ENCODE data around the gene FAM209B. TPM values are rescaled to one million over a fixed set of nuclear protein-coding genes. Genes with fewer than 3 reads are reported as not detected.
"Not testable (repeated sequence)": the region's sequence is repeated elsewhere in the genome, so short reads cannot be mapped to it uniquely, and the experiment has no call there.

FAM209B gene
- total RNA-seq (1 to 10 TPM; 1.9 to 3.9 (median 3.3) TPM), polyA plus RNA-seq (under 1 TPM in 1 of 2 donors, not detected in 1; 0.59 TPM), total RNA-seq (2.0 reads per million, percentile 9 among the genes with 10 or more reads in this experiment)

- H3K9me3 Mint-ChIP-seq; intact Hi-C loops (cut with micrococcal nuclease); POLR2A ChIA-PET; H3K4me1 Mint-ChIP-seq; H3K27ac Mint-ChIP-seq; H3K27me3 ChIP-seq (ENCODE audit: control insufficient read depth in 2 of 2, insufficient read depth in 2 of 2, low read length in 2 of 2); H3K9me3 ChIP-seq (ENCODE audit: control insufficient read depth in 2 of 3, low read length in 3 of 3); H3K4me1 ChIP-seq (ENCODE audit: control insufficient read depth in 2 of 2, insufficient read depth in 2 of 2, low read length in 2 of 2); H3K36me3 ChIP-seq (ENCODE audit: control insufficient read depth in 2 of 3, insufficient read depth in 3 of 3, low read length in 3 of 3); H3K27me3 Mint-ChIP-seq; CTCF ChIA-PET; ATAC-seq; H3K27ac ChIP-seq (ENCODE audit: low read depth, low read length); H3K4me3 Mint-ChIP-seq; DNase-seq; H3K4me3 ChIP-seq (ENCODE audit: low read length): not testable (repeated sequence)
- H3K36me3 Mint-ChIP-seq, result peaks cover 3 to 29% (median 25%) of the 10 kb centered on the region in 5 donors
Measured at GRCh38 chr20:56532946-56533345, at the start of gene FAM209B. Gene FAM209B (plus strand): TSS chr20:56533246. CDS start chr20:56533342, 96 bp downstream.

- Mint-ChIP-seq H3K4me1 (peaks cover 25 to 74% (median 54%) of the 10 kb centered on the region in 7 donors), H3K27me3 (no peaks in the 10 kb centered on the region), H3K4me3 (peak overlapping the region; percentile 64 to 93 (median 83)), H3K27ac (peak overlapping the region; percentile 76 to 95 (median 92)), H3K36me3 (peaks cover 21 to 72% (median 46%) of the 10 kb centered on the region in 5 donors), H3K9me3 (no peaks in the 10 kb centered on the region)
- peaks cover 0 to 18% of the 10 kb centered on the region in 2 donors for H3K4me1 ChIP-seq (ENCODE audit: control insufficient read depth in 2 of 2, insufficient read depth in 2 of 2, low read length in 2 of 2)
- POLR2A ChIA-PET, result interaction anchor here (0.6 to 2.4 kb wide), 4 partner anchors 32 to 92 kb away, joined by 3 to 6 read pairs (median 4); partner anchors contain the start of genes AURKA, CASS4 and CSTF1
- ATAC-seq (peak; percentile 61), DNase-seq (peak in 7 of 9 donors; percentile 14 to 57 (median 43))
- peak overlapping the region; percentile 33 for H3K4me3 ChIP-seq (ENCODE audit: low read length)
- intact Hi-C loops (cut with micrococcal nuclease), result loop anchor here in 1 of 2 donors (1.0 to 2.0 kb wide), 2 partner anchors 15 to 84 kb away; partner anchors contain the start of gene RTF2
- H3K27me3 ChIP-seq (ENCODE audit: control insufficient read depth in 2 of 2, insufficient read depth in 2 of 2, low read length in 2 of 2), result no peaks in the 10 kb centered on the region
- no peaks in the 10 kb centered on the region for H3K9me3 ChIP-seq (ENCODE audit: control insufficient read depth in 2 of 3, low read length in 3 of 3)
- peak overlapping the region; percentile 69 for H3K27ac ChIP-seq (ENCODE audit: low read depth, low read length)
- CTCF ChIA-PET, result interaction anchor here (1.0 kb wide), 2 partner anchors 83 to 89 kb away, joined by 3 to 4 read pairs; no protein-coding TSS in a partner anchor
- H3K36me3 ChIP-seq (ENCODE audit: control insufficient read depth in 2 of 3, insufficient read depth in 3 of 3, low read length in 3 of 3), result peaks cover 8 to 68% (median 20%) of the 10 kb centered on the region in 3 experiments
Measured at GRCh38 chr20:56483970-56484369, 49.1 kb upstream of the FAM209B start.

- CTCF ChIA-PET, result no interaction called here
- no peaks in the 10 kb centered on the region for H3K27me3 ChIP-seq (ENCODE audit: control insufficient read depth in 2 of 2, insufficient read depth in 2 of 2, low read length in 2 of 2)
- Mint-ChIP-seq H3K27ac (peak overlapping the region in 1 of 9 donors; percentile 91), H3K4me3 (no peak overlapping the region), H3K4me1 (peaks cover 23 to 65% (median 50%) of the 10 kb centered on the region in 7 donors), H3K9me3 (no peaks in the 10 kb centered on the region), H3K27me3 (no peaks in the 10 kb centered on the region), H3K36me3 (peaks cover 18 to 67% (median 40%) of the 10 kb centered on the region in 5 donors)
- H3K36me3 ChIP-seq (ENCODE audit: control insufficient read depth in 2 of 3, insufficient read depth in 3 of 3, low read length in 3 of 3), result peaks cover 6 to 64% (median 12%) of the 10 kb centered on the region in 3 experiments
- no peak overlapping the region for H3K4me3 ChIP-seq (ENCODE audit: low read length)
- no peaks in the 10 kb centered on the region for H3K9me3 ChIP-seq (ENCODE audit: control insufficient read depth in 2 of 3, low read length in 3 of 3)
- H3K27ac ChIP-seq (ENCODE audit: low read depth, low read length), result no peak overlapping the region
- H3K4me1 ChIP-seq (ENCODE audit: control insufficient read depth in 2 of 2, insufficient read depth in 2 of 2, low read length in 2 of 2), result peaks cover 0 to 18% of the 10 kb centered on the region in 2 donors
- DNase-seq, result no peak
- ATAC-seq, result peak; percentile 58
- intact Hi-C loops (cut with micrococcal nuclease), result no loop called here
- POLR2A ChIA-PET, result no interaction called here
Measured at GRCh38 chr20:56487216-56487615, 45.8 kb upstream of the FAM209B start.

GRCh38 chr20:56488566-56488965, 44.5 kb upstream of the FAM209B start:
- Mint-ChIP-seq H3K27me3 (no peaks in the 10 kb centered on the region), H3K36me3 (peaks cover 20 to 66% (median 38%) of the 10 kb centered on the region in 5 donors), H3K4me1 (peaks cover 18 to 53% (median 39%) of the 10 kb centered on the region in 7 donors), H3K9me3 (no peaks in the 10 kb centered on the region), H3K4me3 (peak overlapping the region in 1 of 10 donors; percentile 45), H3K27ac (peak overlapping the region in 3 of 9 donors; percentile 3 to 51 (median 43))
- Histone ChIP-seq H3K27me3 (ENCODE audit: control insufficient read depth in 2 of 2, insufficient read depth in 2 of 2, low read length in 2 of 2) (no peaks in the 10 kb centered on the region), H3K27ac (ENCODE audit: low read depth, low read length) (no peak overlapping the region), H3K9me3 (ENCODE audit: control insufficient read depth in 2 of 3, low read length in 3 of 3) (no peaks in the 10 kb centered on the region), H3K4me1 (ENCODE audit: control insufficient read depth in 2 of 2, insufficient read depth in 2 of 2, low read length in 2 of 2) (peaks cover 0 to 7% of the 10 kb centered on the region in 2 donors), H3K4me3 (ENCODE audit: low read length) (no peak overlapping the region), H3K36me3 (ENCODE audit: control insufficient read depth in 2 of 3, insufficient read depth in 3 of 3, low read length in 3 of 3) (peaks cover 6 to 69% (median 12%) of the 10 kb centered on the region in 3 experiments)
- DNase-seq (no peak), ATAC-seq (no peak)
- ChIA-PET CTCF (no interaction called here), POLR2A (no interaction called here)
- intact Hi-C loops (cut with micrococcal nuclease), result no loop called here

GRCh38 chr20:56501116-56501515, 31.9 kb upstream of the FAM209B start:
- CTCF ChIA-PET, result no interaction called here
- Histone ChIP-seq H3K4me3 (ENCODE audit: low read length) (no peak overlapping the region), H3K4me1 (ENCODE audit: control insufficient read depth in 2 of 2, insufficient read depth in 2 of 2, low read length in 2 of 2) (peaks cover 0 to 4% of the 10 kb centered on the region in 2 donors), H3K27ac (ENCODE audit: low read depth, low read length) (no peak overlapping the region), H3K27me3 (ENCODE audit: control insufficient read depth in 2 of 2, insufficient read depth in 2 of 2, low read length in 2 of 2) (no peaks in the 10 kb centered on the region), H3K9me3 (ENCODE audit: control insufficient read depth in 2 of 3, low read length in 3 of 3) (no peaks in the 10 kb centered on the region), H3K36me3 (ENCODE audit: control insufficient read depth in 2 of 3, insufficient read depth in 3 of 3, low read length in 3 of 3) (peaks cover 0 to 19% (median 0%) of the 10 kb centered on the region in 3 experiments)
- ATAC-seq (no peak), DNase-seq (no peak)
- no peak overlapping the region for H3K27ac Mint-ChIP-seq
- intact Hi-C loops (cut with micrococcal nuclease), result no loop called here
- H3K36me3 Mint-ChIP-seq, result peaks cover 10 to 21% (median 17%) of the 10 kb centered on the region in 5 donors
- POLR2A ChIA-PET, result no interaction called here
- peaks cover 4 to 60% (median 23%) of the 10 kb centered on the region in 7 donors for H3K4me1 Mint-ChIP-seq
- H3K27me3 Mint-ChIP-seq, result no peaks in the 10 kb centered on the region
- H3K4me3 Mint-ChIP-seq, result no peak overlapping the region
- H3K9me3 Mint-ChIP-seq, result peaks cover 0 to 6% (median 0%) of the 10 kb centered on the region in 11 donors

GRCh38 chr20:56503916-56504315, 29.1 kb upstream of the FAM209B start:
- no peaks in the 10 kb centered on the region for H3K9me3 Mint-ChIP-seq
- Histone ChIP-seq H3K27me3 (ENCODE audit: control insufficient read depth in 2 of 2, insufficient read depth in 2 of 2, low read length in 2 of 2) (no peaks in the 10 kb centered on the region), H3K27ac (ENCODE audit: low read depth, low read length) (no peak overlapping the region), H3K9me3 (ENCODE audit: control insufficient read depth in 2 of 3, low read length in 3 of 3) (no peaks in the 10 kb centered on the region), H3K4me3 (ENCODE audit: low read length) (no peak overlapping the region), H3K36me3 (ENCODE audit: control insufficient read depth in 2 of 3, insufficient read depth in 3 of 3, low read length in 3 of 3) (no peaks in the 10 kb centered on the region), H3K4me1 (ENCODE audit: control insufficient read depth in 2 of 2, insufficient read depth in 2 of 2, low read length in 2 of 2) (peaks cover 0 to 4% of the 10 kb centered on the region in 2 donors)
- no peak for ATAC-seq
- DNase-seq, result no peak
- H3K4me3 Mint-ChIP-seq, result peak overlapping the region in 2 of 10 donors; percentile 1 to 33
- peaks cover 4 to 66% (median 27%) of the 10 kb centered on the region in 7 donors for H3K4me1 Mint-ChIP-seq
- H3K27ac Mint-ChIP-seq, result peak overlapping the region in 7 of 9 donors; percentile 13 to 82 (median 56)
- intact Hi-C loops (cut with micrococcal nuclease), result loop anchor here in 1 of 2 donors (1.0 kb wide), 1 partner anchor 104 kb away; no protein-coding TSS in a partner anchor
- POLR2A ChIA-PET, result interaction anchor here (1.0 kb wide), 1 partner anchor 97 kb away, joined by 4 read pairs; no protein-coding TSS in a partner anchor
- CTCF ChIA-PET, result interaction anchor here (0.6 to 0.8 kb wide), 2 partner anchors 105 to 111 kb away, joined by 3 read pairs; no protein-coding TSS in a partner anchor
- no peaks in the 10 kb centered on the region for H3K27me3 Mint-ChIP-seq
- peaks cover 0 to 9% (median 5%) of the 10 kb centered on the region in 5 donors for H3K36me3 Mint-ChIP-seq
